SK-N-MC (cell line): ENCODE measurements around the gene TSHZ2.

Experiments used
- EZH2 ChIP-seq: fragments of 200-600 bp; sonication (generic); IDR thresholded peaks from one replicate; pipeline ENCODE4 v1.6.1; 2017; ENCODE audit warnings: antibody characterized with exemption
- POLR2AphosphoS5 ChIP-seq: IDR thresholded peaks from 2 replicates; pipeline ENCODE4 v1.6.1; 2012; ENCODE audit warnings: mild to moderate bottlenecking, low read depth, low read length, borderline replicate concordance

- TF ChIP-seq EZH2 (no peak), POLR2AphosphoS5 (no peak)
Observed at GRCh38 chr20:53245574-53245973, 273.4 kb downstream of the TSHZ2 start.
